ENCODE data around the gene CNKSR3. TPM values are rescaled to one million over a fixed set of nuclear protein-coding genes. Genes with fewer than 3 reads are reported as not detected.
A peak's percentile ranks its signal among the peaks of the same experiment; 100 is the strongest.

The CNKSR3 gene
- total RNA-seq, 2 donors from 2014 or later, result 13.1 to 31.5 TPM

GRCh38 chr6:154478021-154478700 is 32.3 kb downstream of the CNKSR3 start:
- Histone ChIP-seq H3K4me1 (no peaks in the 10 kb centered on the region), H3K9me3 (no peaks in the 10 kb centered on the region), H3K4me3 (no peak overlapping the region), H3K36me3 (no peaks in the 10 kb centered on the region), H3K9ac (ENCODE audit: low read depth in 2 of 2, low read length in 2 of 2) (no peak overlapping the region), H3K27me3 (no peaks in the 10 kb centered on the region), H3K27ac (no peak overlapping the region)
- intact Hi-C loops (cut with DNase I), result no loop called here
- no peak for TF ChIP-seq CTCF (IDR thresholded peaks at IDR 0.05)
- no peak for DNase-seq

- Histone ChIP-seq H3K4me3 (no peak overlapping the region), H3K4me1 (no peaks in the 10 kb centered on the region), H3K27me3 (no peaks in the 10 kb centered on the region), H3K9me3 (no peaks in the 10 kb centered on the region), H3K27ac (no peak overlapping the region), H3K36me3 (no peaks in the 10 kb centered on the region), H3K9ac (ENCODE audit: low read depth in 2 of 2, low read length in 2 of 2) (no peak overlapping the region)
- no peak for DNase-seq
- TF ChIP-seq CTCF (IDR thresholded peaks at IDR 0.05), result no peak
- intact Hi-C loops (cut with DNase I), result no loop called here
These were observed 34.0 kb downstream of the CNKSR3 start for GRCh38 chr6:154476494-154476893.

- no peaks in the 10 kb centered on the region for H3K36me3 ChIP-seq
- H3K27ac ChIP-seq, result no peak overlapping the region
- H3K27me3 ChIP-seq, result no peaks in the 10 kb centered on the region
- intact Hi-C loops (cut with DNase I), result no loop called here
- H3K4me3 ChIP-seq, result no peak overlapping the region
- no peak for TF ChIP-seq CTCF (IDR thresholded peaks at IDR 0.05)
- no peaks in the 10 kb centered on the region for H3K4me1 ChIP-seq
- H3K9ac ChIP-seq (ENCODE audit: low read depth in 2 of 2, low read length in 2 of 2), result no peak overlapping the region
- no peaks in the 10 kb centered on the region for H3K9me3 ChIP-seq
- DNase-seq, result no peak
These were observed 35.6 kb downstream of the CNKSR3 start for GRCh38 chr6:154474648-154475428.

DNA sequence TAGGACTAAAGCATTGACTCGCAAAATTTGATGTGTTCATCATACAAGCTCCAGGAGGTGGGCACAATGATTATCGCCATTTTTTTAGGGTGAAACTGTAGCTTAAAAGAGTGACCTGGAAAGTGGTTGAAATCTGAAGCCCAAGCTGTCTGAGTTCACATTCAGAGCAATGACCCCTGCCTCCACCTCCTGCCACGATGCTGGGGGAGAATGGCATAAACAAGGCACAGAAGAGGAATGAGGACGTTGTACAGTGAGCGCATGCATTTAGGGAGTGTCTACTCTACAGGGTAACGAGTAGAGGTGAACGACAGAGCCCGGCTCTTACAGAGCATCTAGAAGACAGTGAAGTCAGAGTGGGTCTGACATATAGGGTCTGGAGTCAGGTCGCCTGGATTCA is 37.2 kb downstream of the CNKSR3 start:
- Histone ChIP-seq H3K27me3 (no peaks in the 10 kb centered on the region), H3K4me1 (no peaks in the 10 kb centered on the region), H3K9me3 (no peaks in the 10 kb centered on the region), H3K27ac (no peak overlapping the region), H3K9ac (ENCODE audit: low read depth in 2 of 2, low read length in 2 of 2) (peak overlapping the region in 1 of 2 donors; percentile 5), H3K36me3 (no peaks in the 10 kb centered on the region), H3K4me3 (no peak overlapping the region)
- no peak for TF ChIP-seq CTCF (IDR thresholded peaks at IDR 0.05)
- no peak for DNase-seq
- intact Hi-C loops (cut with DNase I), result no loop called here

DNA sequence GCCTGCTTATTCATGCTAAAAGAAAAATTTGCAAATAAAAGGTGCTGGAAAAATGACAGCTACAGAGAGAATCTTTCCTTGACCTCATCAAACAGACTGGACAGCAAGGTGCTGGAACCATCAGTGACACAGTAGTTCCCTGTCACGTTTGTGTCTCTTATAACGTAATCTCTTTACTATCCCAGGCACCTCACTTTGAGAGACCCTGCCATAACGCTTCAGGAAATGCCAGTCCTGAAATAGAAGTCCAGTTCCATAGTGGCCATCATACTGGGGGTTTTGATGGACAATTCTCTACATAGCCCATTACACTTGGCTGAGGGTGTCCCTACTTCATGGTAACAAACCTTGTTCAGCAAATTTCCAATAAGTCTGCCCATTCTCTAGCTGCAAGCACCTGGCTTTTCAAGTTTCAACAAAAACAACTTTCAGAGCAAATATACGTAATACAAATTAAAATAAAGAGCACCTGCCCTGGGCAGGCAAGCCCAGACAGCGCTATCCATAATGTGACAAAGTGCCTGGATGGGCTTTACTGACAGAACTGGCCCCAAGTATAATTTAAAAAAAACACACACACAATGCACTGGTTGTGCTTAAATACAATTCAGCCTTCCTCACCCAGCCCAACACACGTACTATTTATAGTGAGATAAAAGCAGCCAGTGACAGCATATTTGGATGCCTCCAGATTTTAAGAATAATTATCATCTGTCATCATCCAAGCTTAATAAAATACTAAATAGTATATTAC is 38.7 kb downstream of the CNKSR3 start:
- DNase-seq, result no peak
- no peak overlapping the region for H3K4me3 ChIP-seq
- H3K27ac ChIP-seq, result no peak overlapping the region
- intact Hi-C loops (cut with DNase I), result no loop called here
- no peak overlapping the region for H3K9ac ChIP-seq (ENCODE audit: low read depth in 2 of 2, low read length in 2 of 2)
- H3K9me3 ChIP-seq, result no peaks in the 10 kb centered on the region
- H3K27me3 ChIP-seq, result no peaks in the 10 kb centered on the region
- no peaks in the 10 kb centered on the region for H3K4me1 ChIP-seq
- no peak for TF ChIP-seq CTCF (IDR thresholded peaks at IDR 0.05)
- H3K36me3 ChIP-seq, result no peaks in the 10 kb centered on the region
